Keratinocyte (primary cell): Measurements from ENCODE around the gene CORO1C. TPM values are rescaled to one million over a fixed set of nuclear protein-coding genes. Genes with fewer than 3 reads are reported as not detected.

Experiments
- DNase-seq: peaks from one replicate; pipeline ENCODE4 v3.0.0-alpha.2; 2011; ENCODE audit warnings: low read depth, missing footprints, low spot score
- FAIRE-seq: peaks from 2 replicates; lab custom pipeline; 2011; peaks lifted over from hg19 to GRCh38; lab: Jason Lieb, UNC
- H2AFZ ChIP-seq: 2 replicates; pipeline ENCODE4 v1.6.0; 2012; ENCODE audit warnings: low read length, control low read depth, inconsistent platforms; ENCODE audit not compliant: control insufficient read depth
- H3K27ac ChIP-seq: 2 replicates; pipeline ENCODE4 v1.5.1; 2011; ENCODE audit warnings: low read length; ENCODE audit not compliant: control insufficient read depth, insufficient read depth
- H3K27me3 ChIP-seq: 3 replicates; pipeline ENCODE4 v1.6.0; 2011; ENCODE audit warnings: low read length; ENCODE audit not compliant: control insufficient read depth, insufficient read depth; ENCODE audit errors: extremely low read depth
- H3K36me3 ChIP-seq, 2 experiments: 2 replicates in 1 of 2; 3 replicates in 1 of 2; pipeline ENCODE4 v1.5.1; 2011; ENCODE audit warnings: low read length in 2 of 2, mild to moderate bottlenecking in 1 of 2; ENCODE audit not compliant: control insufficient read depth in 2 of 2, insufficient read depth in 2 of 2; ENCODE audit errors: extremely low read depth in 1 of 2
- H3K4me1 ChIP-seq: 3 replicates; pipeline ENCODE4 v1.5.1; 2011; ENCODE audit warnings: low read length; ENCODE audit not compliant: control insufficient read depth, insufficient read depth; ENCODE audit errors: extremely low read depth
- H3K4me2 ChIP-seq: 3 replicates; pipeline ENCODE4 v1.6.0; 2011; ENCODE audit warnings: low read depth, low read length; ENCODE audit not compliant: control insufficient read depth, insufficient read depth; ENCODE audit errors: extremely low read depth
- H3K4me3 ChIP-seq, 3 experiments: fragments of 200-600 bp in 1 of 3; sonication (generic) in 1 of 3; 2 replicates in 2 of 3; 3 replicates in 1 of 3; pipeline ENCODE4 v1.5.1; 2011 to 2016; ENCODE audit warnings: low read length in 3 of 3, mild to moderate bottlenecking in 3 of 3, control low read depth in 2 of 3, inconsistent platforms in 1 of 3, low read depth in 1 of 3, mixed read lengths in 1 of 3, mixed run types in 1 of 3, moderate library complexity in 1 of 3; ENCODE audit not compliant: control insufficient read depth in 2 of 3, insufficient read depth in 2 of 3; ENCODE audit errors: extremely low read depth in 1 of 3
- H3K79me2 ChIP-seq: 2 replicates; pipeline ENCODE4 v1.6.0; 2012; ENCODE audit warnings: low read length; ENCODE audit not compliant: control insufficient read depth, insufficient read depth
- H3K9ac ChIP-seq: 3 replicates; pipeline ENCODE4 v1.6.0; 2011; ENCODE audit warnings: low read length; ENCODE audit not compliant: control insufficient read depth, insufficient read depth; ENCODE audit errors: extremely low read depth
- H3K9me1 ChIP-seq: 3 replicates; pipeline ENCODE4 v1.6.0; 2011; ENCODE audit warnings: low read length; ENCODE audit not compliant: control insufficient read depth, insufficient read depth; ENCODE audit errors: extremely low read depth
- H3K9me3 ChIP-seq: 2 replicates; pipeline ENCODE4 v1.5.1; 2012; ENCODE audit warnings: low read depth, low read length; ENCODE audit not compliant: control insufficient read depth
- H4K20me1 ChIP-seq: 3 replicates; pipeline ENCODE4 v1.6.0; 2011; ENCODE audit warnings: low read length; ENCODE audit not compliant: control insufficient read depth, insufficient read depth; ENCODE audit errors: extremely low read depth
- EZH2 ChIP-seq: IDR thresholded peaks from one replicate; pipeline ENCODE4 v1.6.1; 2012; ENCODE audit warnings: inconsistent platforms, mild to moderate bottlenecking, low read length, moderate library complexity
- dilution Hi-C: fragments of 300-500 bp; cut with MboI; formaldehyde crosslinking; loops from one replicate; pipeline ENCODE4 v1.7.0; 2020; ENCODE audit warnings: low sequenced_read_pairs; ENCODE audit not compliant: extremely low pct_ligation_motif_present
- polyA plus RNA-seq, 5 experiments: library from polyadenylated mRNA; depleted of rRNA in 3 of 5; stranded (reverse) in 3 of 5; stranded (forward) in 1 of 5; unstranded in 1 of 5; fragments of >200 nt; gene quantifications; 1 replicate in 1 of 5; 2 replicates in 3 of 5; 3 replicates in 1 of 5; pipeline versions ENCODE4 v1.2.1 to v1.2.3, GENCODE V29; 2011 to 2012; ENCODE audit warnings: missing spikeins in 2 of 5, low read depth in 1 of 5, low replicate concordance in 1 of 5
- TF ChIP-seq, protein P1 (sequence below), 3 experiments: IDR thresholded peaks in 1 of 3; conservative IDR thresholded peaks in 1 of 3; optimal IDR thresholded peaks in 1 of 3; 2 replicates in 2 of 3; 3 replicates in 1 of 3; pipeline versions ENCODE3 to v1.5.1; 2011; ENCODE audit warnings: low read length in 3 of 3, mild to moderate bottlenecking in 3 of 3, moderate library complexity in 2 of 3, control low read depth in 1 of 3, inconsistent platforms in 1 of 3; ENCODE audit not compliant: insufficient read depth in 2 of 3; ENCODE audit errors: extremely low read depth in 1 of 3

The CORO1C gene
- polyA plus RNA-seq, 1 donor (not counting 4 experiments of a cell fraction or from before 2014, with no cell fraction given) = 283 TPM

DNA sequence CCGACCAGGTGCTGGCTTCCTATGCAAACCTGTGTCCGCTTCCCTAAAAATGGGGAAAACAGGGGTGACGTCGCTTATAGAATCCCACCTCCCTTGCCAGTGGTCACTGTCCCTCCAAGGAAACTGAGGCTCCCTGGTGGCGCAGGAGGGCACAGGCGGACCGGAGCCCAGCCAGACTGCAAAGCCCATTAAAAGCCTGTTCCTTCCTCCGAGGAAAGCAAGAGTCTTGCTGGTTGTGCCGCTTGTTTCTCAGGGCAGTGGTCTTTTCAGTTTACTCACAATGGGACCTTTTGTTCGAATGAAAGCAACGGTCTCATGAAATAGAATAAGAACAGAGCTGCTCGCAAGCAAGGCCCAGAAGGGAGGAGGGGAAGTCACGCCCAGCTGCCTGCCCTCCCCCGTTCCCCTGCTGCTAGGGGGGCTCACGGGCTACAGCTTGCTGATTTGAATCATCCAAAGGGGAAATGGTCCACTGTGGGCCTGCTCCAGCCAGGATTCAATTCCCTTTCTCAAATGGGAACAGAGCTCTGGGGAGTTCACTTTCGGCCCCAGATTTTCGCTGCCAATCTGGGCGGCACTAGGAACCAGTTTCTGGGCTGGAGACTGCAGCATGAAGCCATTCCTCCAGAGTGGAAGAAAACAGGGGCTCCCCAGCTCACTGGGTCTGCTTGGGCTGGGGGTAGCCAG, 93.0 kb downstream of the CORO1C start:
- no peak overlapping the region for H3K4me3 ChIP-seq
- no peak for FAIRE-seq

DNA sequence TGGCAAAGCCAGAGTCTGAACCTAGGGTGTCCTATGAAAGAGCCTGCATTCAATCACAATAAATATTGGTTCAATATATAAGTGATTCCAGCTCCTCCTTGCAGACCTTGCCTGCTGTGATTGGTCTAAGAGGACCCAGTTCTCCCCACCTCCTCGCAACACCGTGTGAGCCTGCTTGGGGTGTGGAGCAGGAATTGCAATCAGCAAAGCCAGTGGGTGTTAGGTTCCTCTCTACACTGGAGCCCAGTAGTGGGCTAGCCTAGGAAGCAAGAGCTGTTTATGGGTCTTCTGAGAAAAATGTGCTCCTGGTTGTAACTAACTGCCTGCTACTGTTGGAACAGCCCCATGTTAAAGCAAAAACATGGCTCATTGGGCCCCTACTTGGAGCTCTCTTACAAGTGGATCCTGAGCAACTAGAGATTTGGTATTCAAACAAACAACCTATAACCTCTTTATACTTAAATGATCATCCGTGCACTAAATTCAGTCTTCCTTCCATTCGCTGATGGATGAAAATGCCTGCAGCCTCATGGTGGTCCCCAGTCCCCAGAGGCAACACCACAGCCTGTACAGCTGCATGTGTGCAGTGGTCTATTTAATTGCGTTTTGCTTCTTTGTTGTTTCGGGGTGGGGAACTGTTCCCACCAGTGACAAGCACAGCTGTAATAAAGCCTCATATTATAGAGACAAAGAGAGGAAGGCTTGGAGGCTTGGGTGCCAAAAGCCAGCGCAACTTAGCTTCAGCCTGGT, 93.9 kb downstream of the CORO1C start:
- no peaks in the 10 kb centered on the region for H3K79me2 ChIP-seq
- TF ChIP-seq, protein P1, sequence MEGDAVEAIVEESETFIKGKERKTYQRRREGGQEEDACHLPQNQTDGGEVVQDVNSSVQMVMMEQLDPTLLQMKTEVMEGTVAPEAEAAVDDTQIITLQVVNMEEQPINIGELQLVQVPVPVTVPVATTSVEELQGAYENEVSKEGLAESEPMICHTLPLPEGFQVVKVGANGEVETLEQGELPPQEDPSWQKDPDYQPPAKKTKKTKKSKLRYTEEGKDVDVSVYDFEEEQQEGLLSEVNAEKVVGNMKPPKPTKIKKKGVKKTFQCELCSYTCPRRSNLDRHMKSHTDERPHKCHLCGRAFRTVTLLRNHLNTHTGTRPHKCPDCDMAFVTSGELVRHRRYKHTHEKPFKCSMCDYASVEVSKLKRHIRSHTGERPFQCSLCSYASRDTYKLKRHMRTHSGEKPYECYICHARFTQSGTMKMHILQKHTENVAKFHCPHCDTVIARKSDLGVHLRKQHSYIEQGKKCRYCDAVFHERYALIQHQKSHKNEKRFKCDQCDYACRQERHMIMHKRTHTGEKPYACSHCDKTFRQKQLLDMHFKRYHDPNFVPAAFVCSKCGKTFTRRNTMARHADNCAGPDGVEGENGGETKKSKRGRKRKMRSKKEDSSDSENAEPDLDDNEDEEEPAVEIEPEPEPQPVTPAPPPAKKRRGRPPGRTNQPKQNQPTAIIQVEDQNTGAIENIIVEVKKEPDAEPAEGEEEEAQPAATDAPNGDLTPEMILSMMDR (optimal IDR thresholded peaks at IDR 0.05 in 1 of 3, IDR thresholded peaks at IDR 0.05 in 1 of 3, conservative IDR thresholded peaks at IDR 0.05 in 1 of 3; ENCODE audit: extremely low read depth in 1 of 3, insufficient read depth in 2 of 3, low read length in 3 of 3) = no peak
- TF ChIP-seq EZH2 = no peak
- FAIRE-seq = no peak
- peaks cover 2% of the 10 kb centered on the region for H3K9me1 ChIP-seq
- no peak overlapping the region for H2AFZ ChIP-seq
- H3K36me3 ChIP-seq = peaks cover 0 to 6% of the 10 kb centered on the region in 2 experiments
- H3K27ac ChIP-seq = no peak overlapping the region
- no peak overlapping the region for H3K4me3 ChIP-seq
- no peak for DNase-seq
- no peak overlapping the region for H3K4me2 ChIP-seq
- no peak overlapping the region for H3K9ac ChIP-seq
- H4K20me1 ChIP-seq = peaks cover 4% of the 10 kb centered on the region
- dilution Hi-C loops = no loop called here
- H3K27me3 ChIP-seq = peaks cover 4% of the 10 kb centered on the region
- peaks cover 15% of the 10 kb centered on the region for H3K4me1 ChIP-seq
- no peaks in the 10 kb centered on the region for H3K9me3 ChIP-seq

More for the DNA sequence above, 93.0 kb downstream of the CORO1C start:
- H3K9me1 ChIP-seq = peaks cover 2% of the 10 kb centered on the region
- no peaks in the 10 kb centered on the region for H3K9me3 ChIP-seq
- H3K9ac ChIP-seq = no peak overlapping the region
- H4K20me1 ChIP-seq = peaks cover 4% of the 10 kb centered on the region
- dilution Hi-C loops = no loop called here
- H3K4me1 ChIP-seq = peaks cover 15% of the 10 kb centered on the region
- H3K4me2 ChIP-seq = no peak overlapping the region
- DNase-seq = no peak
- no peaks in the 10 kb centered on the region for H3K79me2 ChIP-seq
- peaks cover 2 to 6% of the 10 kb centered on the region in 2 experiments for H3K36me3 ChIP-seq
- no peak for TF ChIP-seq EZH2
- H3K27me3 ChIP-seq = peaks cover 4% of the 10 kb centered on the region
- H2AFZ ChIP-seq = no peak overlapping the region
- H3K27ac ChIP-seq = no peak overlapping the region
